Sciatic nerve (tissue), 2 donors: ENCODE measurements around the gene RNF212. TPM values are rescaled to one million over a fixed set of nuclear protein-coding genes. Genes with fewer than 3 reads are reported as not detected.

Experiments used
- ATAC-seq: fragments of 200-7000 bp; cut with Tn5 transposase; one replicate; pipeline ENCODE4 v1.9.1; 2020; ENCODE audit warnings: mild to moderate bottlenecking, moderate library complexity
- DNase-seq: peaks from one replicate; pipeline ENCODE4 v3.0.0-alpha.2; 2020; ENCODE audit warnings: low spot score
- intact Hi-C: fragments of 100-400 bp; cut with DNase I; formaldehyde crosslinking; loops from one replicate; pipeline ENCODE4 v1.14.2; 2022
- total RNA-seq: library from RNA; stranded (reverse); fragmentation: NEBNext Ultra II Directional; extraction: Animal tissue kit (Norgen Biotek cat#: 25700); gene quantifications from one replicate; pipeline ENCODE4 v1.2.1, GENCODE V29; 2021
- donor health status: DM: no; HTN: no; CAD: no.
- donor health status: DM: no; HTN: no; CAD: no.

RNF212 gene
- total RNA-seq, 1 donor from 2014 or later, result 17.9 TPM

- ATAC-seq (no peak), DNase-seq (no peak)
- intact Hi-C loops, result no loop called here
Observed at GRCh38 chr4:1078490-1078889, 34.9 kb downstream of the RNF212 start.

DNA sequence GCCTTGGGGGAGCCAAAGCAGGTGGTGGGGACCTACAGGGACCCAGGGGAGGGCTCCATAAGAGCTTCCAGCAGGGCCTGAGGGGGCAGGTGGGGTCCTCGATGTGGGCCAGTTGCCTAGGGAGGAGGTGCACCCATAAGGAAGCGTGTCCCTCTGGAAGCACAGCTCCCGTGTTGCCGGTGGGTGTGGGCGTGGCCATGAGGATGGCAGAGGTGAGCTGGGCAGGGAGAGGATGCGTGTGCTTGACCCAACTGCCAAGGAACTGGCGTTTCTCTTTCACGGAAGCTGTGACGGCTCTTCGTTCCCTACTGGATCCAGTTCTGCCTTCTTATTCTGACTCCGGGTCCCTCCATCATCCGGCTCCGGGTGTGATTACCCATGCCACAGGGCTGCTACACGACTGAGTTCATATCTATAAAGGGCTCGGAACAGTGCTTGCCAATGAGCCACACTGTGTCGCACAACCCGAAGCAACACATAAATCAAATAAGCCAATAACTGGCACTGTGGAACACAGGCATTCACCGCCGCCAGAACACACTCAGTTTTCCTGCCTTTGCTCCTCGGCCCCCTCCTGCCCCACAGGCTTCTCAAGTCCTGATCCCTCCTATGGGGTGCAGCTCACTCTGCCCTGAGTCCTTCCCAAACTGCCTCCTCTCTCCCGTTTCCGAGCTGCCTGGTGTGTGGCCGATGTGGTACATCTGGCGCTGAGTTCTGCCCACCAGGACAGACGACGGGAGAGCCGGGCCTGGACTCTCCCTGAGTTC is 35.5 kb downstream of the RNF212 start:
- ATAC-seq (no peak), DNase-seq (no peak)
- intact Hi-C loops, result no loop called here

DNA sequence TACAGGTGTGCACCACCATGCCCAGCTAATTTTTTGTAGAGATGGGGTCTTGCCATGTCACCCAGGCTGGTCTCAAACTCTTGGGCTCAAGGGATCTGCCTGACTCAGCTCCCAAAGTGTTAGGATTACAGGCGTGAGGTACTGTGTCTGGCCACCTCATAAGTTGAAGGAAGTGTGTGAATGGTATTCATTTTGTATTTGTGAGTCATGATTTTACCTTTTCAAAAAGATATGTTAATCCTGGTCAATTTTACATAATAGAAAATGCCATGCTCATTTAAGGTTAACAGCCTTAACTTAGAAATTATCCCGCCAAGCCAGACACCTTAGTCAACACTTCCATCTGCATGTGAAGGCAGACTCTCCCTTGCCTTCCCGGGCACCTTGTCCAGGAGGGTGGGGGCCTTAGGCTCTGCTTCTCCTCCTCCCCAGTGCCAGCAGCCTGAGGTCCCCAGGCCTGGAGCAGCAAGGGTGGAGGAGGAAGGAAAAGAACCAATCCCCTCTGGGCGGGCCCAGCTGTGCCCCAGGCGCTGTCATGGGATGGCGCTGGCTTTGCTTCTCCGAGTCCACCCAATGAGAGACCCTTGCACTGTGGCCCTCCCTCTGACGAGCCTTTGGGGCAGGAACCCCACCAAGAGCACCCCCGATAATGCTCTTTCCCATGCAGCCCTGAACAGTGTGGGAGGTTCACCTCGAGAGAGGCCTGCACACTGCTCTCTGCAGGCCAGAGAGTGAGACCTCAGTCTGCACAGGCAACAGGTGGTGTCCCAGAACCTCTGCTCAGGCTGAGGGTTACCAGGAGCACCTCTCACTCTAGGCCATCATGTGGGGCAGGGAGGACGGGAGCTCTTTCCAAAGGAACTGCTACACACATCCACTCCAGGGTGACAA is 37.3 kb downstream of the RNF212 start:
- intact Hi-C loops, result no loop called here
- DNase-seq (no peak), ATAC-seq (no peak)

GRCh38 chr4:1075225-1075624 is 38.1 kb downstream of the RNF212 start:
- no peak for DNase-seq
- ATAC-seq, result no peak
- intact Hi-C loops, result no loop called here

- intact Hi-C loops, result no loop called here
- ATAC-seq (no peak), DNase-seq (no peak)
Observed at GRCh38 chr4:1074077-1074476, 39.3 kb downstream of the RNF212 start.

DNA sequence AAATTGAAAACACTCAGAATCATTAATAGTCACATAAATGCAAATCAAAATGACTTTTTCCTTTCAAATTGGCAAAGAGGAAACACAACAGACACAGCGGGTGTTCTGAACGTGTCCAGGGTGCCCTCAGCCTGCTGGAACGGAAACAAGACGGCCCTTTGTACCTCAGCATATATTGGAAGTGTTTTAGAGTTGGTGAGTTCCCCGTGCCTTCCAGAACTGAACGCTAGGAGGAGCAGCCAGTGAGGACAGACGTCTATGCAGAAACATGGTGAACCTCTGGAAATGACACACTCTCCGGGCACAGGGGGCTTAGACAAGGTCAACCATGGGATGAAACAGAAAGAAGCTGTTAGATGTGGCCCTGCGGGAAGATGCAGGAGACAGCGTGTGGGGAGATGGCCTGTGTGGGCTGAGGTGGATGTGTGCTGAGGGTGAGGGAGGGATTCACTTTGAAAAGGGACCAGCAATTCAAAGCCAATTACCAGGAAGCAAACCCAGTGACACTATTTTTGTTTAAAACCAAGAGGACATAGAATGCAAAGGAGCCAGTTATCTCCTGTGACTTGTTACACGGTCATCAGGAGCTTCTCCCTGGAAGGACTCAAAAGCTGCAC is 40.4 kb downstream of the RNF212 start:
- DNase-seq (no peak), ATAC-seq (peak; percentile 82)
- intact Hi-C loops, result no loop called here

DNA sequence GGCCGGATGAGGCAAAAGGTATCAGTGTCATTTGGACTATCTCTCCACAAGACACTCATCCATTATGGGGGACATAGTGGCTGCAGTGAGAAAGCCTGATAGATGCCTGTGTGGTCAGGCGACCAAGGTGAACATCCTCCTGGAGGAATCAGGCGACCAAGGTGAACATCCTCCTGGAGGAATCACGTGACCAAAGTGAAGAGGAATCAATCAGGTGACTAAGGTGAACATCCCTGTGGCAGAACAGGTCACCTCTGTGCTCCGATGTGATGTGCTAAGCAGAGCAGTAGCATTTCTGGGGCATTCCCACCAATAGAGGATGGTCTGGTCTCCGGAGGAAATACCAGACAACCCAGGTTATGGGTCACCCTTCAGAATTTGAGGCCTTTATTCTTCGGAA is 44.0 kb downstream of the RNF212 start:
- ATAC-seq, result no peak
- intact Hi-C loops, result no loop called here
- no peak for DNase-seq

GRCh38 chr4:1065732-1066131 is 47.6 kb downstream of the RNF212 start:
- intact Hi-C loops, result no loop called here
- ATAC-seq, result no peak
- DNase-seq, result no peak

DNA sequence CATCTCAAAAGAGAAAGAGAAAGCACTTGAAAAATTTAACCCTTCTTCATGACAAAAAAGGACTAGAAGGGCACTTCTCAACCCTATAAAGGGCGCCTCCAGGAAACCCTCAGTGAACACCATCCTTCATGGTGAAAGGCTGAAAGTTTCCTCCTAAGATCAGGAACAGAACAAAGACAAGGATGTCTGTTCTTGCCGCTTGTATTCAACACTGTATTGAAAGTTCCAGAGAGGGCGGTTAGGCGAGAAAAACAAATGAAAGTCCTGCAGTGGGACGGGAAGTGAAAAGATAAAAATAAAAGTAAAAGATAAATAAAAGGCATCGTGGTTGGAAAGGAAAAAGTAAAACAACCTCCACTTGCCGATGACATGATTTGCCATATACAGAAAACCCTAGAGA is 50.9 kb downstream of the RNF212 start:
- ATAC-seq, result no peak
- intact Hi-C loops, result no loop called here
- no peak for DNase-seq

DNA sequence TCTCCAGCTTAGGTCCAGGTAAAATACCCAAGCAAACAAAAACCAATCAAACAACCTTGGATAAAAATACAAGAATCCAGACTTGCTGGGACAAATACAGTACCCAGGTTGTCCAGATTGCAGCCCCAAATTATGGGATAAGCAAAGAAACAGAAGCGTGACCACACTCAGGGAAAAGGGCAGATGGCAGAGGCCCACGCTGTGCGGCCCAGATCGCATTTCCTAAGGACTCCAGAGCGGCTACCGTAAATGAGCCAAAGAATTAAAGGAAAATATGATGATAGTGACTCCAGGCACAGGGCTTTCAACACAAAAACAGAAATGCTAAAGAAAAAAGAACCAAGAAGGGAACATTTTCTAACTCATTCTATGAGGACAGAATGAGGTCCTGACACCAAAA is 51.6 kb downstream of the RNF212 start:
- intact Hi-C loops, result no loop called here
- ATAC-seq (no peak), DNase-seq (no peak)

GRCh38 chr4:1061056-1061700 is 52.2 kb downstream of the RNF212 start:
- intact Hi-C loops, result no loop called here
- ATAC-seq (no peak), DNase-seq (no peak)

DNA sequence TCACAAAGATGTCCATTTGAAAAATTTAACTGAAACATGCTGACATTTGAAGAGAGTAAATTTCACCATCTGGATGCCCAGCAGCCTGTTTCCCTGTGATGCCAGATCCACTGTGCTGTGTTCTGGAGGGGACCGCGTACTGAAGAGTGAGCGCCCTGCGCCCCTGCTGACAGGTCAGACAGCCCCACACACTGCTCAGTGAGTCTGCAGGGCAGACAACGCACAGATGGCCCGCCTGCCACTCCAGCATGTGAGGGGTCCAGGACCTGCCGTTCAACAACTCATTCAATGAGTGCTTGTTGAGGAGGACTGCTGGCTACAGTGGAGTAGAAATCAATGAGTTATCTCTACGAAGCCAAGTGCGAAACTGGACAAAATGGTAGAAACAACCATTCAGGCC is 52.7 kb downstream of the RNF212 start:
- intact Hi-C loops, result no loop called here

DNA sequence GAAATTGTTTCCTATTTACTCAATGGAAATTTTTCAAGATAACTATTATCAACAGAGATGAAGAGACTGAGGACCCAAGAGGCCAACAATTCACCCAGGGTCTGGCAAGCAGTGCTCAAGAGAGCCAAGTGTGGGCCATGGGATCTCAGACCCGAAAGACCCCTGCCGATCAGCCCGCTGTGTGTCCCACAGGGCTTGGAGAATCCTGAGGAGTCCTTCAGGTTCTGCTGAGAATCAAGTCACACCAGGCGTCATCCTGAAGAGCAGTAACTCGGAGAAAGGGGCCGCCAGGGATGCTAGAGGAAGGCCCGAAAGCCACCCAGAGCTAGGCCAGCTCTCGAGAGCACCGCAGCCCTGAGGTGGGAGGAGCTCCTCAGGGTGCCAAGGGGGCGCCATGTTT is 53.2 kb downstream of the RNF212 start:
- DNase-seq (peak; percentile 42), ATAC-seq (no peak)
- intact Hi-C loops, result no loop called here

More for the DNA sequence above, 52.7 kb downstream of the RNF212 start:
- DNase-seq (no peak), ATAC-seq (no peak)

DNA sequence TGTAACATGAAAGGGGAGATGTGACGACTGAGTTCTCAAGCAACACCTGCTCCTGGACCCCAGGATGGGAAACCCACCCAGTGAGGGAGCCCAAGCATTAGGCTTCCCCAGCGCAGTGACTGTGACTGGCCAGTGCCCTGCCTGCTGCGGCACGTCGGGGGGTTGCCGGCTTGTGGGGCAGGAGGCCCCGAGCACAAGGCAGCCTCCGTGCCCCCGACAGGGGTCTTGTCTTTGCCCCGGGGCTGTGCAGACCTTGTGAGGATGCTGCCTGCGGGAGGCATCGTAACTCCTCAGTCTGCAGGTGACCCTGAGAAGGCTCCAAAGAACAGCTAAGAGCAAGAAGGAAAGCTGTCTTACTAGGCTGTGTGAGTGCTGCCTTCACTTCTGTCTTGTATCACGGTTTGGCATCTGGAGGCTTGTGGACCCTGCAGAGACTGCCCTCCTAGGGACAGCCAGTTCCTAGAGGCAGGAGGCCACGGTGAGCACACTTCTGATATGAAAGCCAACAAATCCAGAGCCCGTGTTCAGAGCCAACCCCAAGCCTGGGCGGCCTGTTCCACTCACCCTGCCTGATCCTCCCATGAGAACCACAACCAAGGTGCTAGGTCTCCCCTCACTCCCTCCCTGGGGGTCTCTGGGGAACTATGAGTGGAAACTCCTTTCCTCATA is 54.2 kb downstream of the RNF212 start:
- ATAC-seq, result no peak
- intact Hi-C loops, result no loop called here

GRCh38 chr4:1058198-1058996 is 55.0 kb downstream of the RNF212 start:
- ATAC-seq (no peak), DNase-seq (peak; percentile 48)
- intact Hi-C loops, result no loop called here

More for the DNA sequence above, 54.2 kb downstream of the RNF212 start:
- DNase-seq, result peak; percentile 49

DNA sequence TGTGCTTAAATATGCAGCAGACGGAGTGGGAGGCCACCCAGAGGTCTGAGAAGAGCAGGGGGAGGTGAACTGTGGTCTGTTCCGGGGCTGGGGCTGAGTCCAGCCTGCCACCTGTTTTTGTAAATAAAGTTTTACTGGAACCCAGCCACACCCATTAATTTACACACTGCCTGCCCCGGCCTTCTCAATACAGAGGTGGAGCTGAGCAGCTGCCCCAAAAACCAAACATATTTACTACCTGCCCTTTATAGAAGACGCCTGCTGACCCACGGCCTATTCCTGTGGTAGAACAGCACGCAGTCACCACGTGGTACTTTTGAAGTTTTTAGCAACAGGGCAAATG is 56.0 kb downstream of the RNF212 start:
- DNase-seq, result no peak
- intact Hi-C loops, result no loop called here
- ATAC-seq, result no peak

- DNase-seq (peak; percentile 45), ATAC-seq (no peak)
- intact Hi-C loops, result no loop called here
Observed at GRCh38 chr4:1056671-1057402, 56.5 kb downstream of the RNF212 start.
